ENCODE data around the gene IFTAP.

IFTAP gene

DNA sequence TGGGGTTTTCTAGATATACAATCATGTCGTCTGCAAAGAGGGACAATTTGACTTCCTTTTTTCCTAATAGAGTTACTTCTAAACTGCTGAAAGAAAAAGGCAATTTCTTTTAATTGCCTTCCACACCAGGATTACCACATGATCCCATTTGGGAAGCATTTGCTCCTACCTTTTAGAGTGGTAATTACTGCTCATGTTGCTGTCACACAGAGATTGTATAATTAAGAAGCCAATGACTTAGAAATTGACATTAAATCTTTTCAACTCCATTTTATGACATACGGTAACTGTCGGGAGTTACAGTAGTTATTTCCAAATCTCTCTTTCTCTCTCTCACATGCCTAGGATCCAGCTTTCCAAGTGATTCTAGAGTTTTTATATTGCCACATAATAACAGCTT, 21.5 kb downstream of the IFTAP start:
- TF ChIP-seq, protein P1, sequence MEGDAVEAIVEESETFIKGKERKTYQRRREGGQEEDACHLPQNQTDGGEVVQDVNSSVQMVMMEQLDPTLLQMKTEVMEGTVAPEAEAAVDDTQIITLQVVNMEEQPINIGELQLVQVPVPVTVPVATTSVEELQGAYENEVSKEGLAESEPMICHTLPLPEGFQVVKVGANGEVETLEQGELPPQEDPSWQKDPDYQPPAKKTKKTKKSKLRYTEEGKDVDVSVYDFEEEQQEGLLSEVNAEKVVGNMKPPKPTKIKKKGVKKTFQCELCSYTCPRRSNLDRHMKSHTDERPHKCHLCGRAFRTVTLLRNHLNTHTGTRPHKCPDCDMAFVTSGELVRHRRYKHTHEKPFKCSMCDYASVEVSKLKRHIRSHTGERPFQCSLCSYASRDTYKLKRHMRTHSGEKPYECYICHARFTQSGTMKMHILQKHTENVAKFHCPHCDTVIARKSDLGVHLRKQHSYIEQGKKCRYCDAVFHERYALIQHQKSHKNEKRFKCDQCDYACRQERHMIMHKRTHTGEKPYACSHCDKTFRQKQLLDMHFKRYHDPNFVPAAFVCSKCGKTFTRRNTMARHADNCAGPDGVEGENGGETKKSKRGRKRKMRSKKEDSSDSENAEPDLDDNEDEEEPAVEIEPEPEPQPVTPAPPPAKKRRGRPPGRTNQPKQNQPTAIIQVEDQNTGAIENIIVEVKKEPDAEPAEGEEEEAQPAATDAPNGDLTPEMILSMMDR (IDR thresholded peaks at IDR 0.05; ENCODE audit: extremely low read depth, missing control alignments), result no peak
- no peak for DNase-seq (ENCODE audit: low spot score)

DNA sequence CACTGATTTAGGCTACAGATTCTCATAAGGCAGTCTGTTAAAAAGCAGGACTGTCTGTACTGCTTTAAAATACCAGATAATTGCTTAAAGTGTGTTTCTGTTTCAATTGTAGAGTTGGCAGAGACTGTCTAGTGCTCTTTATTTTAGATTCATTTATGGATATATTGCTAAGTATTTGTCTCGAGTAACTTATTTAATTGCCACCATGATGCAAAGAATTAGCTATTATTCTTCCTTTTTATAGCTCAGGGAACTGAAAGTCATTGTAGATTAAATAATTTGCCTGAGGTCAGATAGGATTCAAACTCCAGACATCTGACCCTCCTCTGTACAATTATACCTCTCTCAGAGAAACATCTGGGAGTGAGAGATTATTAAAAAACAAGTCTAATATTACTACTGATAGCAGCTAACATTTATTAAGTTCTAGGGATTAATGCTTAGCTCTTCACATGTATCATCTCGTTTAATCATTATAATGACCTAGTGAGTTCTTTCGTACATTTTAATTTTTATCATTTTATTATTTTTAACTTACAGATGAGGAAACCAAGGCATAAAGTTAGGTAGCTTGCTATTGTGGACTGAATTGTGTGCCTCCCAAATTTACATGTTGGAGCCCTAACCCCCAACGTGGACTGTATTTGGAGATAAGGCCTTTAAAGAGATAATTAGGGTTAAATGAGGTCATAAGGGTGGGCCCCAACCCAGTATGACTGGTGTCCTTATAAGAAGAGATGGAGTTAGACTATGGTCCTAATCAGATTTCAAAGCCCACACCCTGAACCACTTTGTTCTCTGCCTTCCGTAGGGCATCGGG, 23.5 kb downstream of the IFTAP start:
- TF ChIP-seq, protein P1 (IDR thresholded peaks at IDR 0.05; ENCODE audit: extremely low read depth, missing control alignments), result no peak
- DNase-seq (ENCODE audit: low spot score), result no peak

DNA sequence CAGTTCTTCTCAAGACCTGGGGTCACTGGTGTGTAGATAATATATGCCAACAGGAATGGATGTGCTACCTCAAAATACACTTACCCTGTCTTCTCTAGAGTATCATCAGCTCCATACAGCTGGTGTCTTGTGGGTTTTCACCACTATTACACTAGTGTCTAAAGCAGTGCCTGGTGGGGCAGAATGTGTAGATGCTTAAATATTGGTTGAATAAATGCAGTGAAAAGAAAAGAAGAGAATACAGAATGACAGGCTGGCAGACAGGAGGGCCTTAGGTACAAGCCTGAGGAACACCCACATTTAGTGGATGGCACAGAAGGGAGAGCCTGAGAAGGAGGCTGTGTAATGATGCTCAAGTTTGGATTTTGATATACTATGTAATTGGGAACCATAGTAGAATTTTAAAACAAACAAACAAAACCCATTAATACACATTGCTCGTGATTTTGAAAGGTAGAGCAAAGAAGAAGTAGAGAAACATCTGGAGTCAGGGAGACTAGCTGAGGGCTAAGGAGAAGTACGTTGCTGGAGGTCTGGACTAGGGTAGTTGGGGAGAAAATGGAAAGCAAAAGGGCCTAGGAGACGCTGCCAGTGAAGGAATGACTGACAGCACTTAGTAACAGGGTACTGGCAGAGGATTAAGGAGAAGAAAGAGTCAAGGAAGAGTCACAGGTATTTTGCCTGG, 24.2 kb downstream of the IFTAP start:
- no peak for DNase-seq (ENCODE audit: low spot score)

DNA sequence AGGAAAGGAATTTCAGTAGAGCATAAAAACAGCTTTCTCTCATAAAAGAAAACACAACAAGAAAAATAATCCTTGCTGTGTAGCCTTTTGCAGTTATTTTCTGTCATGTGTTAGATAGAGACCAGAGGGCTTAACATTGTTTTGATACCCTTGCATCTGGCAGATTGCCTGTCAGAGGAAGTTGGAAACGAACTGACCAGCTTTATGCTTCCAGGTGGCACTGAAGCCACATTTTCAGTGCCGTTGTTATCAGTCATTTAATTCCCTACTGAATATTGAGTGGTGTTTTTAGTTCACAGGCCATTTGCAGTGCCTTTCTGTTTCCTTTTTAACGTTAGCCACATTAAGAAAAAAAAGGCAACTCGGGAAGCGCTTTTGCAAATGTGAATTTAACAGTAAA, 25.2 kb downstream of the IFTAP start:
- no peak for DNase-seq (ENCODE audit: low spot score)
- TF ChIP-seq, protein P1 (IDR thresholded peaks at IDR 0.05; ENCODE audit: extremely low read depth, missing control alignments), result no peak

More for the DNA sequence above, 24.2 kb downstream of the IFTAP start:
- TF ChIP-seq, protein P1 (IDR thresholded peaks at IDR 0.05; ENCODE audit: extremely low read depth, missing control alignments), result no peak

DNA sequence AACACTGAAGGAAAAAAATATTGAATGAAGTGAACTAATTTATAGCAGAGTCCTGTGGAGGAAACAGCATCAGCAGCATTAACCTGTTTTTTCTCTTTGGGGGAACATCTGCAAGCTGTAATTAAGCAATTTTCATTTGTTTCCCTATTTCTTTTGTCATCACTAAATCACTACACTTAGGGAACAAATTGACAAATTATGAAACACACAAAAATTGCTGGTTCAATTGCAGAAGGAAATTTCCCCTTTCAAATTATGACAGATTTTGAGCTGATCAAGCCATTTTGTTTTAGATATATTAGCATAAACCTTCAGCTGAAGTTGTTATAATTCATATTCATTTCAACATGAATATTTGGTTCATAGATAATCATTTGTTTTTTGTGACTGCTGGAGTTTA, 25.9 kb downstream of the IFTAP start:
- TF ChIP-seq, protein P1 (IDR thresholded peaks at IDR 0.05; ENCODE audit: extremely low read depth, missing control alignments), result no peak
- DNase-seq (ENCODE audit: low spot score), result no peak

DNA sequence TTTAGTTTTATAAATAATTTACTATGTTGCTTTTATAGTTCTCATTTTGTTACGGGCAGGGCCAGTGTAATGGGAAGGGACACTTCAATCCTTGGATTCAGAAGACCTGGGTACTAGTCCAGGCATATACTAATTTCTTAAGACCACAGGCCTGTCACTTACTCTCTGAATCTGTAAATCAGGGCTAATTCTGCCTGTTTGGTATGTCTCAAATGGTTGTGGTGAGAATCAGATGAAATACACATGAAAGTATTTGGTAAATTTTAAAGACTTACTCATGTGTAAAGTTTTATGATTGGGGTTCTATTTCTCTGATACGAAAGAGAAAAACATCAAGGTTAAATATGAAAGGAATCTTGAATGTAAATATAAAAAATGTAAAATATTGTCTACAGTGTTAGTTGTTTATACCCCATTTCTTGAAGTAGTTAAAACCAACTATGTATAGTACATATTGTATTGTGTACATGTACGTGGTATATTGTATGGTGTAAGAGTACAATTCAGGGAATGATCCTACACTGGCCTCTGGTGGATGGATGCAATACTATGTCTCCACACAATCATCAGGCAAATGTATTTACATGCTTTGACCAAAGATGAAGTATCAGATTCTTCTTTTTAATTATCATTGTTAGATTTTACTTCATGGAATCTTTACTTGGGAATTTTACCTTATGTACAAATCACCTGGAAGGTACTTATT, 28.3 kb downstream of the IFTAP start:
- TF ChIP-seq, protein P1 (IDR thresholded peaks at IDR 0.05; ENCODE audit: extremely low read depth, missing control alignments), result no peak
- peak; percentile 8 for DNase-seq (ENCODE audit: low spot score)

DNA sequence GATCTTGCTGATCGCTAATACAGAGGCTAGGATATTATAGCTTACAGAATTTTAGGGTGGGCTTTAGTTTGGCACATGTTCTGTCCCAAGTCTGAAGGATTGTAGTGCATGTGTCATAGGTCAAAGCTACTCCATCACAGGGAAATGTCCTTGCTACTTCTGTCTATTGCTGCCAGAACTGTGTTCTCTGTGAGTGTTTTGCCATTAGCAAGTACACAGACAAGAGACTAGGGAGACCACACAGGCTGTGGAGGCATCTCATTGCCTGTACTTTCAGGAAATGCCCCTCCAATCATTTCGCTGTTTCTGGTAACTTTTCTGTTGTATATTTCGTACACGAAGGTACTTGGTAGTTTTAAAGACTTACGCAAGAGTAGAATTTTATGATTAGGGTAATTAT, 29.2 kb downstream of the IFTAP start:
- DNase-seq (ENCODE audit: low spot score), result no peak

More for the DNA sequence above, 29.2 kb downstream of the IFTAP start:
- TF ChIP-seq, protein P1 (IDR thresholded peaks at IDR 0.05; ENCODE audit: extremely low read depth, missing control alignments), result no peak
